HUES6 (cell line): ENCODE measurements around the gene TMOD3.
"Not testable (repeated sequence)": the region's sequence is repeated elsewhere in the genome, so short reads cannot be mapped to it uniquely, and the experiment has no call there.

Experiments
- H3K27ac ChIP-seq: 2 replicates; pipeline ENCODE4 v1.7.0; 2013; ENCODE audit warnings: low read depth, mild to moderate bottlenecking, low read length, inconsistent platforms
- H3K27me3 ChIP-seq: 2 replicates; pipeline ENCODE4 v1.6.1; 2013; ENCODE audit warnings: low read length; ENCODE audit not compliant: control insufficient read depth, insufficient read depth
- H3K36me3 ChIP-seq: 2 replicates; pipeline ENCODE4 v1.6.1; 2013; ENCODE audit warnings: low read length; ENCODE audit not compliant: control insufficient read depth, insufficient read depth
- H3K4me1 ChIP-seq: 2 replicates; pipeline ENCODE4 v1.6.1; 2013; ENCODE audit warnings: low read length; ENCODE audit not compliant: control insufficient read depth, insufficient read depth
- H3K4me3 ChIP-seq: 2 replicates; pipeline ENCODE4 v1.5.1; 2013; ENCODE audit warnings: low read depth, low read length
- H3K9ac ChIP-seq: one replicate; pipeline ENCODE4 v1.6.1; 2013; ENCODE audit warnings: mild to moderate bottlenecking, low read length
- H3K9me3 ChIP-seq: 2 replicates; pipeline ENCODE4 v1.6.1; 2013; ENCODE audit warnings: low read depth, low read length; ENCODE audit not compliant: control insufficient read depth, insufficient read depth

Gene TMOD3

DNA sequence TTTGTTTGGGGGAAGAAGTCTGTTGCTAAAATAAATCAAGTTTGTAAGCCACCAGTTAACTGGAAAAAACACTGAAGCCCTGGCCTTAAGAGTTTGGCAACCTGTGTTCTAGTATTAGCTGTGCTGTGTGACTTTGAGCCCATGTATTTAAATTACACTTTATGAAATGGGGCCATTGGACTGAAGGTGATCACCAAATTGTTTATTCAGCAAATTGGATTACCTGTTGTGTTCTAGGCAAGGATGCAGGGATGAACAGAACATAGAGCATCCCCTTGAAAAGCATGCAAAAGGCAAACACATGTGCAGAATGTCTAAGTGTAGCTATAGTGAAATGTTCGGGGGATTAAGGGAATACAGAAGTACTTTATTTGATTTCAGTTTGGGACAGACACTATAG, 54.6 kb downstream of the TMOD3 start:
- H3K27ac ChIP-seq = no peak overlapping the region
- peaks cover 9% of the 10 kb centered on the region for H3K9me3 ChIP-seq
- no peaks in the 10 kb centered on the region for H3K27me3 ChIP-seq
- H3K4me3 ChIP-seq = no peak overlapping the region
- no peak overlapping the region for H3K9ac ChIP-seq
- no peaks in the 10 kb centered on the region for H3K4me1 ChIP-seq
- H3K36me3 ChIP-seq = peaks cover 14% of the 10 kb centered on the region

DNA sequence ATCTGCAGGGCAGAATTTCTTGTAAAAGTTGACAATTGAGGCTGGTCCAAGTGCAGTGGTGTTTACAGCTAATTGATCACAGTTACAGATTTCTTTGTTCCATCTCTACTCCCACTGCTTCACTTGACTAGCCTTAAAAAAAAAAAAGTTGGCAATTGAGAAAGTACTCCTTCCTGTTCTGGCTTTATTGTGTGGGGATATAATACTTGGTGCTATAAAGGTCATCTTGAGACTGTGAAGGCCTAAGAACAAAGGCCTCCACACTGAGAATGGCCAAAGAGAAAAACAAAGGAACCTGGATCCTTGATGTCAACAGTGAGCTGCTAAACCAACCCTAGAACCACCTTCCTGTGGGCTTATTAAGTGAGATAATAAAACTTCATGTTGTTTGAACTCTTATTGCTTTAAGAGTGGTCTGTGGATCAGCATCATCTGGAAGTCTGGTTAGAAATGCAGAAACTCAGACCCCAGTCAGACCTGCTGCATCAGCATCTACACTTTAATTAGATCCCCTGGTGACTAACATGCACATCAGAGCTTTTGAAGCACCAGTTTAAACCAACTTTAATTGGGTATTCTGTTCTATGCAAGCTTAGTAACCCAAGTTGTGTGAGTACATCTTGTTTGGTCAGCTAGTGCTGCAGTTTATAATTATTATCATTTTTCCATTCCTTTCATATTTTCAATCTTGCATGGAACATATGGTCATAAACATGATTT, 55.2 kb downstream of the TMOD3 start:
- peaks cover 20% of the 10 kb centered on the region for H3K36me3 ChIP-seq
- no peak overlapping the region for H3K27ac ChIP-seq
- H3K4me1 ChIP-seq = no peaks in the 10 kb centered on the region
- H3K27me3 ChIP-seq = no peaks in the 10 kb centered on the region
- no peak overlapping the region for H3K9ac ChIP-seq
- peaks cover 9% of the 10 kb centered on the region for H3K9me3 ChIP-seq
- no peak overlapping the region for H3K4me3 ChIP-seq

GRCh38 chr15:51885758-51886157, 56.3 kb downstream of the TMOD3 start:
- H3K9ac ChIP-seq, H3K4me1 ChIP-seq, H3K27ac ChIP-seq, H3K27me3 ChIP-seq, H3K9me3 ChIP-seq, H3K4me3 ChIP-seq: not testable (repeated sequence)
- peaks cover 26% of the 10 kb centered on the region for H3K36me3 ChIP-seq

DNA sequence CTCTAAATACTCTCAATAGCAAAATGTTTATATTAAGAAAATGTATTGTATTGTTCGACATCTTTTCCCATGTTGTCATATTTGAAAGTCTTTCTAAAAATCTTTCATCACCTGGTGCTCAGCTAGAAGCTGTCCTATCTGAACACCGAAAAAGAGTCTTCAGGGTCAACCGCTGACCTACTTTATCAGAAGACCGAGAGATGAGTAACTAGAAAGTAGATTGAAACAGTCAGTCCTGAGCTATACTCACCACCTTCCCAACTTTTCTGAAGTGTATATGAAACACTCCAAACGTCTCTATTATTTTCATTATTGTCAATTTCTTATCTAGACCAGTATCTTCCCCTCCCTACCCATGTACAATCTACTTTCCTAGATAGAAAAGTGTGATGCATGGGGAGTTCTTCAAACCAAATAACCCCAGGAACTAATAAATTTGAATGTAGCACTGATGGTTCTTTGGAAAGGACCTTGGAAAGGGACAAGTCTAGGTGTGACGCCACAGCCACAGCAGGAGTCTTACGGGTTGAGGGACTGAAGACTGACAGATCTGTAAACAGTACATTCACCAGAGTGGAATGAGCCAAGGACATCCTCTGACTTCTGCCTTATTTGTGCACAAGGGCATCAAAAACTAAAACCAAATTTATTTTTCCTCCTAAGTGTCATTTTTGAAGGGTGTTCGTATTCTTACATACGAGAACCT, 58.6 kb downstream of the TMOD3 start:
- Histone ChIP-seq H3K27ac (no peak overlapping the region), H3K4me3 (no peak overlapping the region), H3K27me3 (no peaks in the 10 kb centered on the region), H3K9me3 (peaks cover 9% of the 10 kb centered on the region), H3K9ac (no peak overlapping the region), H3K4me1 (no peaks in the 10 kb centered on the region), H3K36me3 (peaks cover 32% of the 10 kb centered on the region)

DNA sequence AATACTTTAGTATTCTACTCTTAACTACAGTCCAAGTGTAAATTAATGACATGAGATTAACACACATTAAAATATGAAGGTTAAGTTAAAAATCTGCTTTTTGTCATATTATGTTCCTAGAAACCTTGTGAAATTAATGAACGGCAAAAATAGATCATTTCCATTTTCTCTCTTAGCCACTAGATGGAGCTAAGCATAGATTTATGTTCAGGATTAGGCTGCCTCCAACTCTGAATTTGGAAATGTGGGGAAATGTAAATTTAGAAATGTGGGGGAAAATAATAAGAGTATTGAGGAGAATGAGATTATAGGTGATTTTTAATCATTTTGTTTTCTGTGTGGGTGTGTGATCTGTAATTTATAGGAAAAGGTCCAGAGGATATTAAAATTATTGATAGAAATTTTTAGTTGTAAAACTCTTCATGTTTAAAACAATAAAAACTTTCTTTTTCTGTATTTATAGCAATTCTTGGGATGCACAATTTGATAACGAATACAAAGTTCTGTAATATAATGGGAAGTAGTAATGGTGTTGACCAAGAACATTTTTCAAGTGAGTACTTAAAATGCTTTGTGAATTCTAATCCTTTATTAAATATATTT, 59.2 kb downstream of the TMOD3 start:
- Histone ChIP-seq H3K9me3 (peaks cover 9% of the 10 kb centered on the region), H3K4me3 (no peak overlapping the region), H3K27ac (no peak overlapping the region)

GRCh38 chr15:51889486-51889885, 60.0 kb downstream of the TMOD3 start:
- H3K27ac ChIP-seq = no peak overlapping the region
- H3K9me3 ChIP-seq = peaks cover 9% of the 10 kb centered on the region
- no peak overlapping the region for H3K9ac ChIP-seq
- no peak overlapping the region for H3K4me3 ChIP-seq
- peaks cover 39% of the 10 kb centered on the region for H3K36me3 ChIP-seq
- no peaks in the 10 kb centered on the region for H3K27me3 ChIP-seq
- no peaks in the 10 kb centered on the region for H3K4me1 ChIP-seq

More for the DNA sequence above, 59.2 kb downstream of the TMOD3 start:
- Histone ChIP-seq H3K4me1 (no peaks in the 10 kb centered on the region), H3K36me3 (peaks cover 32% of the 10 kb centered on the region), H3K9ac (no peak overlapping the region), H3K27me3 (no peaks in the 10 kb centered on the region)

DNA sequence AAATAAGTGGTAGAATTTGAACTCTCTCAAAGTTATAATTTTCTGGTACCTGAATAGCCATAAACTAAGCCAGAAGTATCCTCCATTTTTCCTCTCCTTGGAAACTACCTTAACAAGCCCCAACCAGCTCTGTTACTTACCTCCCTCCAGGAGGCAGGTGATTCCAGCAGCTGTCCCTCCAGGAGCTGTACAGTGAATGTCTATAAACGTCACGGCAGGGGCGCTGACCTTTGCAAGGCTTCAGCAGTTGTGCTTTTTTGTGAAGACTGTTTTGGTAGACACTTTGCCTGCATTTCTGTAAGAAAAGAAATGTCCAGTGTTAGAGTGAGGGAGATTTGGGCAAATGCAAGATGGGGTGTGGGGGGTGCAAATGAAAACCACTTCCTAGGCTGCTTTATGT, 75.0 kb downstream of the TMOD3 start:
- Histone ChIP-seq H3K4me1 (no peaks in the 10 kb centered on the region), H3K9me3 (no peaks in the 10 kb centered on the region), H3K27me3 (no peaks in the 10 kb centered on the region), H3K9ac (no peak overlapping the region), H3K27ac (no peak overlapping the region), H3K4me3 (no peak overlapping the region), H3K36me3 (peaks cover 49% of the 10 kb centered on the region)

GRCh38 chr15:51904931-51905330, 75.5 kb downstream of the TMOD3 start:
- no peak overlapping the region for H3K4me3 ChIP-seq
- H3K9ac ChIP-seq = no peak overlapping the region
- H3K27me3 ChIP-seq = no peaks in the 10 kb centered on the region
- no peaks in the 10 kb centered on the region for H3K4me1 ChIP-seq
- peaks cover 45% of the 10 kb centered on the region for H3K36me3 ChIP-seq
- H3K9me3 ChIP-seq = no peaks in the 10 kb centered on the region
- no peak overlapping the region for H3K27ac ChIP-seq

GRCh38 chr15:51907136-51907862, 77.8 kb downstream of the TMOD3 start:
- H3K9me3 ChIP-seq = no peaks in the 10 kb centered on the region
- no peak overlapping the region for H3K9ac ChIP-seq
- no peak overlapping the region for H3K27ac ChIP-seq
- no peak overlapping the region for H3K4me3 ChIP-seq
- peaks cover 30% of the 10 kb centered on the region for H3K36me3 ChIP-seq
- no peaks in the 10 kb centered on the region for H3K27me3 ChIP-seq
- H3K4me1 ChIP-seq = no peaks in the 10 kb centered on the region

DNA sequence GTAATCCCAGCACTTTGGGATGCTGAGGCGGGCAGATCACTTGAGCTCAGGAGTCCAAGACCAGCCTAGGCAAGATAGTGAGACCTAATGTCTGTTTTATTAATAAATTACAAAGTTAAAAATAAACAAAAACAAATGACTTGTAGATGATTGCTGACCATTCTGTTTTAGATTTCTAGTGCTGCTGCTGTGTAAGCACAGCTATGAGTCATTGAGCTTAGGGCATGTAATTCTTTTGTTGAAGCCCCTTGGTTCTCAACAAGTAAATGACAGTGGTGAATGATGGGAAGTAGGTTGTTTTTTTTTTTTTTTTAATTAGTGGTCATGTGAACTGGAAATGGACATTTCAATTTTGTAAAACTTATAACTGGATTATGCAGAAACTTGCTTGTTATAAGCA, 78.9 kb downstream of the TMOD3 start:
- H3K9me3 ChIP-seq = no peaks in the 10 kb centered on the region
- H3K36me3 ChIP-seq = peaks cover 27% of the 10 kb centered on the region
- no peak overlapping the region for H3K27ac ChIP-seq
- H3K9ac ChIP-seq = no peak overlapping the region
- H3K4me1 ChIP-seq = no peaks in the 10 kb centered on the region
- H3K4me3 ChIP-seq = no peak overlapping the region
- H3K27me3 ChIP-seq = no peaks in the 10 kb centered on the region

DNA sequence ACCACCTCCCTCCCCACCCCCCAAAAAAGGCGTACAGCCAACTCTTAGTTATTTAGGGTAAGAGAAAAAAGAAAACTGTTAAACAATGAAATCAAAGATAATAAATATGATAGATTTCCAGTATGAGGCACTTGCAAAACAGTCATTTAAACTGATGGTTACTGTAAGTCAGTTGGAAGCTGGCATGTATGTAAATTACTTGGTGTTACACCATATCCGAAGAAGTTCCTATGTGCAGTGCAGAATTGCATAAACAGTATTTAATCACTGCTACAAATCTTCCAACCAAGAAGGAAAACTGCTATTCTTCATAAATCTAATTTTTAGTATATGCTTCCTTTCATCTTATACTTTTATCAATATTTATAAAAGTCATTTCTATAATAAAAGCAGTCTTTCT, 80.1 kb downstream of the TMOD3 start:
- H3K27me3 ChIP-seq = no peaks in the 10 kb centered on the region
- no peaks in the 10 kb centered on the region for H3K9me3 ChIP-seq
- H3K27ac ChIP-seq = no peak overlapping the region
- H3K4me1 ChIP-seq = no peaks in the 10 kb centered on the region
- peaks cover 27% of the 10 kb centered on the region for H3K36me3 ChIP-seq
- H3K4me3 ChIP-seq = no peak overlapping the region
- no peak overlapping the region for H3K9ac ChIP-seq
